Thyroid gland (tissue), 4 donors: Measurements from ENCODE around the gene OLA1. TPM values are rescaled to one million over a fixed set of nuclear protein-coding genes. Genes with fewer than 3 reads are reported as not detected.

Experiments
- DNase-seq, 2 donors: peaks; one replicate each; pipeline ENCODE4 v3.0.0-alpha.2; 2019
- H3K27ac ChIP-seq, 3 donors: fragments of 200-600 bp; sonication (generic); 1 replicate in 2 of 3; 2 replicates in 1 of 3; pipeline ENCODE4 v1.5.1; 2016 to 2019; ENCODE audit warnings: mild to moderate bottlenecking in 1 of 3, moderate library complexity in 1 of 3
- H3K27me3 ChIP-seq: fragments of 200-600 bp; sonication (generic); one replicate; pipeline ENCODE4 v1.5.1; 2019
- H3K36me3 ChIP-seq, 2 donors: fragments of 200-600 bp; sonication (generic); one replicate each; pipeline ENCODE4 v1.5.1; 2016 to 2019
- H3K4me1 ChIP-seq, 2 donors: fragments of 200-600 bp; sonication (generic); one replicate each; pipeline ENCODE4 v1.5.1; 2017 to 2019
- H3K4me3 ChIP-seq, 3 donors: fragments of 200-600 bp; sonication (generic); replicated peaks in 1 of 3; 1 replicate in 2 of 3; 2 replicates in 1 of 3; pipeline ENCODE4 v1.5.1; 2016; ENCODE audit warnings: mild to moderate bottlenecking in 1 of 3
- H3K9me3 ChIP-seq: fragments of 200-600 bp; sonication (generic); one replicate; pipeline ENCODE4 v1.5.1; 2017
- CTCF ChIP-seq, 6 experiments: fragments of 200-600 bp in 3 of 6; fragments of 450-650 bp in 3 of 6; sonication (generic) in 3 of 6; IDR thresholded peaks; one replicate each; pipeline ENCODE4 v1.5.1; 2016 to 2019; ENCODE audit warnings: antibody characterized with exemption in 6 of 6, mild to moderate bottlenecking in 2 of 6, inconsistent platforms in 1 of 6, moderate library complexity in 1 of 6
- POLR2A ChIP-seq, 2 donors: fragments of 450-650 bp; IDR thresholded peaks; one replicate each; pipeline ENCODE4 v1.6.1; 2017; ENCODE audit warnings: antibody characterized with exemption in 2 of 2, mild to moderate bottlenecking in 2 of 2, moderate library complexity in 1 of 2
- WGBS, 2 donors: methylation state at CpG; one replicate each; pipeline ENCODE4 v1.1.5; 2017; 5-methylcytosine and 5-hydroxymethylcytosine counted together
- intact Hi-C: fragments of 100-400 bp; cut with DNase I; formaldehyde crosslinking; loops from one replicate; pipeline ENCODE4 v1.15.1; 2023
- total RNA-seq, 4 donors: library from RNA; depleted of rRNA; stranded (reverse); fragments of >200 nt; gene quantifications; one replicate each; pipeline ENCODE4 v1.2.3, GENCODE V29; 2016

OLA1 gene
- total RNA-seq, 4 donors from 2014 or later = 51.8 to 68.5 (median 53.5) TPM

DNA sequence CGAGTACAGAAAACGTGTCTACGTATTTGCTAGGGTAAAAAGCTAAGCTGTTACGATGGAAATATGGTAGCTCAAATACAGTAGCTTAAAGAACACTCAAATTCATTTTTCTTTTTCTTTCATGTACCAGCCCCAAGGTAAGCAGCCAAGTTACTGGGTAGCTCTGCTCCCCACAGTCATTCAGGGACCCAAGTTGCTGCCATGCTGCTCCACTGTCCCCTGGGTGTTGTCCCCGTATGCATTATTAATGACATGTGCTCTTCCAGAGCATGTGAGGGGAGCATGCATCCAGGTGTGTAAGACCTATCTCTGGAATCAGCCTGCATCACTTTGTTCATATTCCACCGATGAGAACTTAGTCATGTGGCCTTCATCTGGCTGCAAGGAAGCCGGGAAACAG lies 178.1 kb downstream of the OLA1 start:
- WGBS, 2 donors = 96 to 97% methylated on average over 7 of the region's 7 CpGs
- no peak for TF ChIP-seq POLR2A (IDR thresholded peaks at IDR 0.05)
- no peak for TF ChIP-seq CTCF (IDR thresholded peaks at IDR 0.05)
- intact Hi-C loops = no loop called here
- Histone ChIP-seq H3K9me3 (no peaks in the 10 kb centered on the region), H3K27me3 (no peaks in the 10 kb centered on the region), H3K27ac (no peak overlapping the region), H3K36me3 (no peaks in the 10 kb centered on the region), H3K4me3 (no peak overlapping the region), H3K4me1 (peaks cover 25 to 26% of the 10 kb centered on the region in 2 donors)
- DNase-seq = no peak

GRCh38 chr2:174067815-174068214 lies 180.5 kb downstream of the OLA1 start:
- intact Hi-C loops = no loop called here

GRCh38 chr2:174066871-174067270 lies 181.5 kb downstream of the OLA1 start:
- WGBS, 2 donors = 85 to 91% methylated on average over 7 of the region's 7 CpGs
- H3K4me3 ChIP-seq = no peak overlapping the region
- no peak overlapping the region for H3K27ac ChIP-seq
- no peaks in the 10 kb centered on the region for H3K36me3 ChIP-seq
- H3K27me3 ChIP-seq = no peaks in the 10 kb centered on the region
- peaks cover 6 to 12% of the 10 kb centered on the region in 2 donors for H3K4me1 ChIP-seq
- no peak for DNase-seq
- no peaks in the 10 kb centered on the region for H3K9me3 ChIP-seq
- intact Hi-C loops = no loop called here
- TF ChIP-seq CTCF (IDR thresholded peaks at IDR 0.05) (no peak), POLR2A (IDR thresholded peaks at IDR 0.05) (no peak)

More at GRCh38 chr2:174067815-174068214, 180.5 kb downstream of the OLA1 start:
- no peaks in the 10 kb centered on the region for H3K27me3 ChIP-seq
- WGBS, 2 donors = 80 to 85% methylated on average over 2 of the region's 2 CpGs
- DNase-seq = no peak
- H3K36me3 ChIP-seq = no peaks in the 10 kb centered on the region
- H3K4me1 ChIP-seq = peaks cover 12 to 14% of the 10 kb centered on the region in 2 donors
- H3K4me3 ChIP-seq = no peak overlapping the region
- H3K9me3 ChIP-seq = no peaks in the 10 kb centered on the region
- no peak overlapping the region for H3K27ac ChIP-seq
- TF ChIP-seq CTCF (IDR thresholded peaks at IDR 0.05) (no peak), POLR2A (IDR thresholded peaks at IDR 0.05) (no peak)

DNA sequence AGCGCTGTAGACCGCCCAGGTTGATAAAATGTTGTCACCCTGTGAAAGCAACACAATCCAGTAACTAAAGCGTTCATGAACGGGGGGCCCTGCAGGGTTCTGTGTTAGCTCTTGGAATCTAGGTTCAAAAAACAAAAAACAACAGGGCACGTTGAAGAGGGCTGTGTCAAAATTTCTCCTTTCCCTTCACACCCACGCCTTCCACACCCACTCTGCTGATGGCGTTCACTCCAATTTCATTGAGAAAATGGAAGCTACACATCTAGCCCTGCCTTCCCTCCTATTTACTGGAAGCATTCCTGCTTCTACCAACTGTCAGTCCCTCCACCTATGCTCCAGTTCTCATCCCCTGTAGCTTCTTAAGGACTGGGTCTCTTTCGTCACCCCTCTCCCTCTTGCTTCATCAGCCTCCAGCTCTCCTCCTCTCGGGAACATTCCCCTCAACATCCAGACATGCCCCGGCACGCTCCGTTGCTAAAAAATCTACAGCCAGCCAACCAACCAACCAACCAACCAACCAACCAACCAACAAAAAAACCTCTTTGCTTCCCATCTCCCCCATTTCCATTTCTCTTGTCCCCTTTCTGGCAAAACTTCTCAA lies 184.7 kb downstream of the OLA1 start:
- no peaks in the 10 kb centered on the region for H3K27me3 ChIP-seq
- intact Hi-C loops = no loop called here
- no peak overlapping the region for H3K27ac ChIP-seq
- no peaks in the 10 kb centered on the region for H3K9me3 ChIP-seq
- H3K4me1 ChIP-seq = peaks cover 0 to 11% of the 10 kb centered on the region in 2 donors
- H3K4me3 ChIP-seq = no peak overlapping the region
- DNase-seq = no peak
- no peaks in the 10 kb centered on the region for H3K36me3 ChIP-seq
- WGBS, 2 donors = 89 to 92% methylated on average over 12 of the region's 12 CpGs
- TF ChIP-seq POLR2A (IDR thresholded peaks at IDR 0.05) (no peak), CTCF (IDR thresholded peaks at IDR 0.05) (no peak)

GRCh38 chr2:174062934-174063333 lies 185.4 kb downstream of the OLA1 start:
- intact Hi-C loops = no loop called here
- 85 to 93% methylated on average over 7 of the region's 7 CpGs for WGBS, 2 donors
- Histone ChIP-seq H3K27me3 (no peaks in the 10 kb centered on the region), H3K27ac (no peak overlapping the region), H3K4me3 (no peak overlapping the region), H3K36me3 (no peaks in the 10 kb centered on the region), H3K9me3 (no peaks in the 10 kb centered on the region), H3K4me1 (peaks cover 1 to 11% of the 10 kb centered on the region in 2 donors)
- TF ChIP-seq CTCF (IDR thresholded peaks at IDR 0.05) (no peak), POLR2A (IDR thresholded peaks at IDR 0.05) (no peak)
- no peak for DNase-seq
